GM21360 (cell line): ENCODE measurements around the gene TYROBP.
A peak's percentile ranks its signal among the peaks of the same experiment; 100 is the strongest.
"Not testable (repeated sequence)": the region's sequence is repeated elsewhere in the genome, so short reads cannot be mapped to it uniquely, and the experiment has no call there.

Experiments
- ATAC-seq: cut with Tn5 transposase; IDR thresholded peaks from one replicate; pipeline ENCODE4 v1.9.1; 2021; ENCODE audit warnings: mild to moderate bottlenecking, moderate library complexity; ENCODE audit not compliant: unreplicated experiment

TYROBP gene

DNA sequence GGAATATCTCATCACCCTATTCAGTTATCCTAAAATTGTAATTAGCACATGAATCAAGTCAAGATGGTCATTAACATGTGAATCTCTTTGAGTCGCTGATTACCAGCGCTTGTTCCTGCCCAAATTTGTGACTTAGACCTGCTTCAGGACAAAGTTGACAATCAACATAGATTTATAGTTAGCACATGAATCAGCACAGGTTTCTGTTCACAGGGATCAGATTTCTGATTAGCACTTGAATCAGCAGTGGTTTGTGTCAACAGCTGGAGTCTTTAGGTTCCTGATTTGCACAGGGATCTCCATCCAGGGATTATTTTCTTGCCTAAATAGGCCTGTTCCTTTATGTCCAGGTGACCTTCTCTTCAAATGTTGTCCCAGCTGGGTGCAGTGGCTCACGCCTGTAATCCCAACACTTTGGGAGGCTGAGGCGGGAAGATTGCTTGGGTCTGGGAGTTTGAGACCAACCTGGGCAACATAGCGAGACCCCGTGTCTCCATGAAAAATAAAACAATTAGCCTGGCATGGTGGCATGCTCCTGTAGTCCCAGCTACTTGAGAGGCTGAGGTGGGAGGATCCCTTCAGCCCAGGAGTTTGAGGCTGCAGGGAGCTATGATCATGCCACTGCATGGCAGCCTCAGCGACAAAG lies 24.3 kb upstream of the TYROBP start:
- ATAC-seq: no peak

DNA sequence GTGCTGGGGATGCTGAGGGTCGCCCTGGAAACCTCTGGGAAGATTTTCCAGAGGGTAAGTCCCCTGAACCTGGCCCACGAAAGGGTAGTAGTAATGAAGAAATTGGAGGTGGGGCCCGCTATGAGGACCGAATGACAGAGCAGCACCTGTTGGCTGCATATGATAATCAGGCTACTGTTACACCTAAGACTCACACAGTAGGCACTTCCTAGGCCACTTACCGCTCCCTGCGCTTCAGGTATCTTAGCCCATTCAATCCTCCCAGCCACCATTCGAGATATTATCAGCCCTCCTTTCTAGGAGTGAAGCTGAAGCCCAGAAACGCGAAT lies 23.7 kb upstream of the TYROBP start:
- ATAC-seq: no peak

DNA sequence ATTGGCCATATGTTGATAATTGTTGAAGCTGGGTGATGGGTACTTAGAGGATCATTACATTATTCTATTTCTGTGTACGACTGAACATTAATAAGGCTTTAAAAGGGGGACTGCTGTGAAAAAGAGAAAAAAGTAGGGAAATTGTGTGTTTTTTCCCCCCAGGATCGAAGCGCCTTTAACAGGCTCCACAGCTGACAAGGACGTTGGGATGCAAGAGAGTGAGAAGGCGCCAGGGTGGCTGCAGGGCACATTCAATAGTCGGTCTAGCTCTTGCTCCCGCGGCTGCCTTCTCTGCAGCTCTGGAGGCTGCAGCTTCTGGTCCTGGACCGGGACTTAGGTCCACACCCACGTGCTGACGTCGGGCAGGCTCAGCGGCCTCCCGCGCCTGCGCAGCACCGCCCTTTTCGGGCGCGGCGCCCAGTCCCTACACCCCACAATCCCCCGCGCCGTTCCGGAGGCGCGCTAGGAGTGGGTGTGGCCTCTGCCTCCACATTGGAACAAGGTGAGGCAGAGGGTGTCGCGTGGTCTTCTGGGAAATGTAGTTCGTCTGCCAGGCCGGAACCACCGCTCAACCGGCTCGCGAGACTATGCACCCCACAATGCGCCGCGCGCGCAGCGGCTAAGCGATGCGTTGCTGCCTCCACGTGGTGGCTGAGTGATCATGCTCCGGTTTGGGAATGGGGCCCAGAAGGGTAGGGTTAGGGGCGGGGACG lies 23.2 kb upstream of the TYROBP start:
- peak; percentile 96 for ATAC-seq

DNA sequence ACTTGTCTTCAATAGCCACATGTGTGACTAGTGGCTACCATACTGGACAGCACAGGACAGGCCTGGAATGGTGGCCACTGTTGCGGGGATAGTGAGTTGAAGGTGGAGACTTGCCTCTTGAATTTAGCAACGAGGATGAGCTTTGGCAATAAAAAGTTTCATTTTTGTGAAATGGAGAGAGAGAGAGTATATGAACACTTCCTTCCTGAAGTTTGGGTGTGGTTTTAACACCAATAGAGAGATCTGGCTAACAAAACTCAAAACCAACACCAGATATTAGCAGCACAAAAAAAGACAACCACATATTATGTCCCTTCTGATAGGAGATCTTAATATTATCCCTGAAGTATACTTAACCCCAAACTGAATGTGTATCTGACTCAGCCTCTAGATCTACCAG lies 21.8 kb upstream of the TYROBP start:
- no peak for ATAC-seq

DNA sequence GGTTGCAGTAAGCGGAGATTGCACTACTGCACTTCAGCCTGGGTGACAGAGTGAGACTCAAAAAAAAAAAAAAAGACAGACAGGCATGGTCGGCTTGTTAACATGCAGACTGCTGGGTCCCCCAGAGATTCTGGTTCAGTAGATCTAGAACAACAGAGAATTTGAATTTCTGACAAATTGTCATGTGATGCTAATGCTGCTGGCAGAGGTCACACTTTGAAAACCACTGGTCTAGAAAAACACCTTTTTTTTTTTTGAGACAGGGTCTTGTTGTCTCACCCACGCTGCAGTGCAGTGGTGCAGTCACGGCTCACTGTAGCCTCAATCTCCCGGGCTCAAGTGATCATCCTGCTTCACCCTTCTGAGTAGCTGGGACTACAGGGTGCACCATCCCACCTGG lies 20.4 kb upstream of the TYROBP start:
- no peak for ATAC-seq

DNA sequence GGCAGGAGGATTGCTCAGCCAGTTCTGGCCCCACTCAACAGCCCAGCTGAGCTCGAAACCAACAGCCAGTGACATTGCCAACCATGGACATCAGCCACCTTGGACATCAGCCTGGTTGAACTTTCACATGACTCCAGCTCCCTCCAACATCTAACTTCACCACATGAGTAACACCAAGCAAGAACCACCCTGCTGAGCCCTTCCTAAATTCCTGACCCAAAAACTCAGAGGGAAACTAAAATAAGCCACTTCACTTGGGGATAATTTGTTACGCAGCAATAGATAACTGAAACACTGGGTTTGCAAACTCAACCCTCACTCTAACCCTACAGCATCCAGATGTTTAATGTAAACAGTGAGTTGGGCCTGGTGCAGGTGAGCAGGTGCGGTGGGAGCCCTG lies 17.4 kb upstream of the TYROBP start:
- no peak for ATAC-seq

DNA sequence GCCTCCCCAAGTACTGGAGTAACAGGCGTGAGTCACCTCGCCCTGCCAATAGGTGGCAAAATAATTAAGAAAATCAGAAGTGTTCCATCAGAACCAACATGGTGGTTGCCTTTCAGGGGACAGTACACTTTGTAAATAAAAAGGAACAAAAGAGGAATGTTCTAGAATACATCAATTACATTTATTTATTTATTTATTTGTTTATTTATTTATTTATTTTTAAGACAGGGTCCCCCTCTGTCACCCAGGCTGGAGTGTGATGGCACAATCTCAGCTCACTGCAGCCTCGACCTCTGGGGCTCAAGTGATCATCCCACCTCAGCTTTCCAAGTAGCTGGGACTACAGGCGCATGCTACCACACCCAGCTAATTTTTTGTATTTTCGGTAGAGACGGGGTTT lies 12.9 kb upstream of the TYROBP start:
- no peak for ATAC-seq

DNA sequence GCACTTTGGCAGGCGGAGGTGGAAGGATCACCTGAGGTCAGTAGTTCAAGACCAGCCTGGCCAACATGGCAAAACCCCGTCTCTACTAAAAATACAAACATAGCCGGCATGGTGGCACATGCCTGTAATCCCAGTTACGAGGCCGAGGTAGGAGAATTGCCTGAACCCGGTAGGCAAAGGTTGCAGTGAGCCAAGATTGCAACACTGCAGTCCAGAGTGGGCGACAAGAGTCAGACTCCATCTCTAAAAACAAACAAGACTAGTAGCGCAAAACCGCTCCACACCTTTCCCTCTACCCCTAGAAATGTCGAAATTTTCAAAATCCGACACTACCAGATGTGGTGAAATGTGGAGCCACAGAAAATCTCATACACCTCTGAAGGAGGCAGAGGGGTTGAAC lies 11.2 kb upstream of the TYROBP start:
- ATAC-seq: no peak

DNA sequence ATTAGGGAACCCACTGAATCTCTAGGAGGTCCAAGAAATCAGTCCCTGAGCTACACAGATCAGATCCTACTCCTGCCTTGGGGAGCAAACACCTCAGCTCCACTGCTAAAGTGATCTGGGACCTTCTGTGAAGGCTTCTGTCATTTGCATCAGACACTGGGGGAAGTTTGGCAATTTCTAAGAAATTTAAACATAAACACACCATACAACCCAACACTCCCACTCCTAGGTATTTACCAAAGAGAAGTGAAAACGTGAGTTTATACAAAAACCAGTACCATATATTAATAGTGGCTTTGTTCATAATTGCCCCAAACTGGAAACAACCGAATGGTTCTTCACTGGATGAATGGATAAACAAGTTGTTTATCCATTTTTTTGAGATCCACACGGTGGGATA lies 7.3 kb upstream of the TYROBP start:
- ATAC-seq: no peak

DNA sequence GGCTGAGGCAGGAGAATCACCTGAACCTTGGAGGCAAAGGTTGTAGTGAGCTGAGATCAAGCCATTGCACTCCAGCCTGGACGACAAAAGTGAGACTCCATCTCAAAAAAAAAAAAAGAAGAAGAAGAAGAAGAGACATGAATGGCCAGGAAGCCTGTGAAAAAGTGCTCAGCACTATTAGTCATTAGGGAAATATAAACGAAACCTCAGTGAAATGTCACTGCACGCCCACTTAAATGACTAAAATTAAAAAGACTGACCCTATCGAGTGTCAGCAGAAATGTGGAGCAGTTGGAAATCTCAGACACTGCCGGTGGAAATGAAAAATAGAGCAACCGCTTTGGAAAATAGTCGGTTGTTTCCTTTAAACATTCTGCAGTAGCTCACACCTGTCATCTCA lies 5.5 kb upstream of the TYROBP start:
- no peak for ATAC-seq

DNA sequence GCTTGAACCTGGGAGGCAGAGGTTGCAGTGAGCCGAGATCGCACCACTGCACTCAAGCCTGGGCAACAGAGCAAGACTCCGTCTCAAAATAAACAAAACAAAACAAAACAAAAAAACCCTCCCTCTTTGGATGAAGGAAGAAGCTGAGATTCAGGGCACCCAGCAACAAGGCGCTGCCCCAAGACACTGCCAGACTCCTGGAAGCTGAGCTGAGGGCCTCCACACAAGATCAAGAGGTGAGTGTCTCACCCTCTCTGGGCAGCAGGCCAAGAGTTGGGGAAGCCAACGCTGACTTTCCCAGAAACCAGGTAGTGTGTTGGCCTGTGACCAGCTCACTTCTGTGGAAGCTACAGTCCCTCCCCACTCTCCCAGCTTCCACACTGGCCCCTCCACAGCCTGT lies 3.7 kb upstream of the TYROBP start:
- no peak for ATAC-seq

DNA sequence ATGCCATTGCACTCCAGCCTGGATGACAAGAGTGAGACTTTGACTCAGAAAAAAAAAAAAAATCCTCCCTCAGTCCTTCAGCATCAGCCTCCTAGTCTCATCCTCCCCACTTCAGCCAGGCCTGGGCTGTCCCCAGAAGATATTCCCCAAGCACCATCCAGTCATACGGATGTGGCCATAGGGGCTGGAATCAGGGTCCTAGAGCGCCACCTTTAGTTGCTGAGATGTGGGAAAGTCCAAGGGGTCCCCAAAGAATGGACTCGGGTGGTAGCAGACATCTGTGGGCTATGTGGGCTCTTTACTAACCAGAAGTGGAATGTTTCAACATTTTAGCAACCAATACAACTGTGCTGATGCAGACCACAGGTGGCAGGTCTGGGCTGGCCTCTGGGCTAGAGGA lies 3.1 kb upstream of the TYROBP start:
- ATAC-seq: no peak

DNA sequence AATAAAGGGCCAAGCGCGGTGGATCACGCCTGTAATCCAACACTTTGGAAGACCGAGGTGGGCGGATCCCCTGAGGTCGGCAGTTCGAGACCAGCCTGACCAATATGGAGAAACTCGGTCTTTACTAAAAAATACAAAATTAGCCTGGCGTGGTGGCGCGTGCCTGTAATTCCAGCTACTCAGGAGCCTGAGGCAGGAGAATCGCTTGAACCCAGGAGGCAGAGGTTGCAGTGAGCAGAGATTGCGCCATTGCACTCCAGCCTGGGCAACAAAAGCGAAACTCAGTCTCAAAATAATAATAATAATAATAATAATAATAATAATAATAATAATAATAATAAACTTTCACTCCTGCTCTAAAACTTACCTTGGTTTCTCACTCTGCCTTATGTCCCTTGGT lies 2.3 kb upstream of the TYROBP start:
- ATAC-seq: not testable (repeated sequence)

DNA sequence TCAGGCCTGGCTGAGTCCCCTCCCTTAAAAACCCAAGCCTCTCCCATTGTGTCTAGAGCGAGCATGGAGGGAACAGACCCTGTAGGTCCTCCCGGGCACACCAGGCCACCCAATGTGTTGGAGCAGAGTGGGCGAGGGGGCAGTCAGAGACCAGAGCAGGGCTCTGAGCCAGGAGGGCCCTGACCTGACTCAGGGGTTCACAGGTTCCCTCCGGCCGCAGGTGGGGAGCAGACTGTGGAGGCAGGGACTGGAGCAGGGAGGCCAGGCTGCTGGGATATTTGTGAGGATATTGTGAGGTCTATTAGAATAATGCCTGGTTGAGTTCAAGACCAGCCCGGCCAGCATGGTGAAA lies 1.6 kb upstream of the TYROBP start:
- no peak for ATAC-seq

DNA sequence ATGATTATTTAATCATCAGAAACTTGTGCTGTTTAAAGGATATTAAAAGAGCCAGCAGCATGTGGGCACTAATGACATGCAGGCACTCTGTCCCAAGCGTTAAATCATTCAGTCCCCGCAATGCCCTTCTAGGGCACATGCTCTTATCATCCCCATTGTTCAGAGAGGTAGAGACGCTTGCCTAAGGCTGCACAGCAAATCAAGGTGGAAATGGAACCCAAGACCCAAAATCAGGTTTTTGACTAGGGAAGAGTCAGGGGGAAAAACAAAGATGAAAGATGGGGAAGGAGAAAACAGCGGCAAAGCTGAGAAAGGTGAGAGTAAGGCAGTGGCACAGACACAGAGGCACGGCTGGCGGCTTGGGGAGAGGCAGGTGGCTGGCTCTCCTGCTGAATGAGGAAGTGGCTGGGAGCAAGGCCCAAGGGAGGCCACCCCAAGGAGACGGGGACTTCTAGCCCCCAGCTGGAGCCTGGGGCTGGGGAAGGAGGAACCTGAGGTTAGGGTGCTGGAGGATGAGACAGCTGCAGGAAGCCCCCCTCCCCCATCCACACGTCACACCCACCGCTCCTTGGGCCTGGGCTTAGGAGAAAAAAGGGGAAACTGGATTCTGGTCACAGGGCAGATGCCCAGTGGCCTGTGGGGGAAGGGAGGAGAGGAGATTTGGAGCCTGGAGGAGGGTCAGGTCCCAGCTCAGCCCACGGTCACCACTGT lies 1.0 kb upstream of the TYROBP start:
- no peak for ATAC-seq

DNA sequence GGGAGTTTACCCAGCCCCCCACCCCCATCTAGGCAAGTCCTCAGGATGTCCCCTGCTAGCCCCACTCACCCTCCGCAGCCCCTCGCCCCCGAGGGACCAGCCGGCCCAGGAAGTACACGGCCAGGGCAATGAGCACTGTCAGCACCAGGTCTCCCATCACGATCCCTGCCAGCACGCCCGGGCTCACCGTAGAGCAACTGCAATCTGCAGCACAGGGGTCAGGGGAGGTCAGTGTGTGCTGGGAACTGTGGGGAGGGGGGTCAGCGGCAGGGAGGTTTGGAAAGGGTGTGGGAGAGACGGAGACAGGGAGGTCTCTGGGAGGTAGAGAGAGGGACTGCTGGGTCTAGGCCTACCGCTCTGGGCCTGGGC lies 734 bp downstream of the TYROBP start:
- no peak for ATAC-seq

DNA sequence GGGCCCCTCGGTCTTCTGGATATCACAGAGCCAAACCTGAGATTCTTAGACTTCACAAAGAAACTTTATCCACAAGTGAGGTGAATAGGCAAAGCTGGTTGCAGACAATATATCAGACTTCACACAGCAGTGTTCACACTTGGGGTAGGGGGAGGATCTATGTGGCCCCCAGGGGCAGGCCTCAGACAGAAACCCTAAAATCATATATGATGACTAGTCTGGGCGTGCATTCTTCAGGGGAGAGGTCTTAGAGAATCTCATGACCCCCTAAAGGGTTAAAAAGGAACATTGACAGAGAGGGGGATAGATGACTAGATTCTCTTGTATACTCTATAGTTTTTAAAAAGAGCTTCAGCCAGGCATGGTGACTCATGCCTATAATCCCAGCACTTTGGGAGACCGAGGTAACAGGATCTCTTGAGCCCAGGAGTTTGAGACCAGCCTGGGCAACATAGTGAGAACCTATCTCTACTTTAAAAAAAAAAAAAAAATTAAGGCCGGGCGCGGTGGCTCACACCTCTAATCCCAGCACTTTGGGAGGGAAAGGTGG lies 2.8 kb downstream of the TYROBP start:
- ATAC-seq: no peak

DNA sequence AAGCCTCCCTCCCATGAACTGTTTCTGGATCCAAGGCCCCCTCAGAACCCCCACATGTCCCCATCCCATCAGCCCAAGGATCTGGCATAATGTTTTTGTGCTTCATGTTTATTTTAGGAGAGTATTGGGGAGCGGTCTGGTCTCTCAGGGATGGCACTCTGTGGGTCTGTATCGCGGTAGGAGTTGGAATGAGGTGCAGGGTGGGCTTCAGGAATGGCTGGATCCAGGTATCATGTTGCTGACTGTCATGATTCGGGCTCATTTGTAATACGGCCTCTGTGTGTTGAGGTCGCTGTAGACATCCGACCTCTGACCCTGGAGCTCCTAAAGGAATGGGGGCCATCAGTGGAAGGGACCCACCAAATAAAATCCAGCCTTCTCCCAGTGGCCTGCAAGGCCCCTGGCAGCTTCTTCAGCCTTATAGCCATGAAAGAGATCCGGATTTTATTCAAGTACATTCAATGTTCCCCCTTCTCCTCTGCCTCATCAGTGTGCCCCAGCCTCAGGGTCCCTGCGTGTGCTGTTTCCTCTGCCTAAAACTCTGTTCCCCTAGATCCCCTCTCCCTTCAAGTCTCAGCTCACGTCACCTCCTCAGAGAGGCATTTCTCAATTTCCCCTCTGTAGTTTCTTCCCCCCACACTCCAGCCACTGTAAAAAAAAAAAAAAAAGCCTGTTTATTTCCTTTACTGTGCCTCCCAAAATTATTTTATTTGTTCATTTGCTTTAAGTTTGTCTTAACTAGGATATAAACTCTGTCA lies 3.6 kb downstream of the TYROBP start:
- no peak for ATAC-seq

DNA sequence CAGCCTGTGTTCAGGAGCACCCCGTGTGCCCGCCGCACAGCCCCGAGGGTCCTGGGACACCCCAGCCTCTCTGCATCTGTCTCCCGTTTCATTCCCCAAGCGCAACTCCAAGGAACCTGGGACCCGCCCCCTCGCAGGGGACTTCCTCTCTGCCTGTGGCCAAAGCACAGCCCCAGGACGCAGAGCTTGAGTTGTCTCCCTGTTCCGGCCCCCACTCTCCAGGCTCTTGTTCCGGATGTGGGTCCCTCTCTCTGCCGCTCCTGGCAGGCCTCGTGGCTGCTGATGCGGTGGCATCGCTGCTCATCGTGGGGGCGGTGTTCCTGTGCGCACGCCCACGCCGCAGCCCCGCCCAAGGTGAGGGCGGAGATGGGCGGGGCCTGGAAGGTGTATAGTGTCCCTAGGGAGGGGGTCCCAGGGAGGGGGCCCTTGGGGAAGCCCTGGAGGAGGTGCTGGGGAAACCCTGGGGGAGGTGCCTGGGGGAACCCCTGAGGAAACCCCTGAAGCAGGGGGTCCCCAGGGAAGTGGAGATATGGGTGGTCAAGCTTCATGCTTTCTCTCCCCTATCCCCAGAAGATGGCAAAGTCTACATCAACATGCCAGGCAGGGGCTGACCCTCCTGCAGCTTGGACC lies 4.4 kb downstream of the TYROBP start:
- no peak for ATAC-seq

DNA sequence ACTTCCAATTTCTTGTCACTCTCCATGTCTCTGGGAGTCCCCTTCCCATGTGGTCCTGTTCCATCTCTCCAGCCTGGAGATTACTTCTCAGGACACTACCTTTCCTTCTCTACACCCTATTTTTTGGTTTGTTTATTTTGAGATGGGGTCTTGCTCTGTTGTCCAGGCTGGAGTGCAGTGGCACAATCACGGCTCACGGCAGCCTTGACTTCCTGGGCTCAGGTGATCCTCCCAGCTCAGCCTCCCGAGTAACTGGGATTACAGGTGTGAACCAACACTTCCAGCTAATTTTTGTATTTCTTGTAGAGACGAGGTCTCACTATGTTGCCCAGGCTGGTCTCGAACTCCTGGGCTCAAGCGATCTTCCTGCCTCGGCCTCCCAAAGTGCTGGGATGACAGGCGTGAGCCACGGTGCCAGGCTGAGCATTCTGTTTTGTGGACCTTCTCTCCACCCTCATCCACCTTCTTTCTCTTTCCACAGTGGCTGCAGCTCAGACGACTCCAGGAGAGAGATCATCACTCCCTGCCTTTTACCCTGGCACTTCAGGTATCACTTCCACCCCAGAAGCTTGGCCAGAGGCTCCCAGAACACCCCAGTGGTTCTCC lies 5.1 kb downstream of the TYROBP start:
- no peak for ATAC-seq
